ENCODE measurements around the gene AUTS2. TPM values are rescaled to one million over a fixed set of nuclear protein-coding genes. Genes with fewer than 3 reads are reported as not detected.

AUTS2 gene
- total and polyA plus RNA-seq, 2 experiments from 2014 or later, result 32.0 to 91.0 TPM

- no peak for TF ChIP-seq CTCF (conservative IDR thresholded peaks at IDR 0.05; ENCODE audit: low read depth in 2 of 2)
- TF ChIP-seq NANOG (IDR thresholded peaks at IDR 0.05; ENCODE audit: borderline replicate concordance), result no peak
- no peak for TF ChIP-seq REST (IDR thresholded peaks at IDR 0.05; ENCODE audit: unreplicated experiment)
- no peak for TF ChIP-seq ETS1 (IDR thresholded peaks at IDR 0.05)
- no peak for TF ChIP-seq JUNB (IDR thresholded peaks at IDR 0.05; ENCODE audit: unreplicated experiment)
Measured at GRCh38 chr7:69910150-69910549, 311.9 kb downstream of the AUTS2 start (continued).

- Mint-ChIP-seq H3K36me3 (ENCODE audit: low read depth) (peaks cover 24% of the 10 kb centered on the region), H3K4me3 (no peak overlapping the region), H3K4me1 (peaks cover 6% of the 10 kb centered on the region), H3K27me3 (ENCODE audit: insufficient read depth, low read depth, poor library complexity) (peaks cover 4% of the 10 kb centered on the region), H3K27ac (no peak overlapping the region), H3K9me3 (peaks cover 27% of the 10 kb centered on the region)
- Histone ChIP-seq H3K36me3 (ENCODE audit: insufficient read depth) (no peaks in the 10 kb centered on the region), H3K4me1 (ENCODE audit: insufficient read depth) (no peaks in the 10 kb centered on the region), H3K4me3 (no peak overlapping the region), H4K20me1 (replicated peaks; ENCODE audit: insufficient read depth) (no peaks in the 10 kb centered on the region), H3K27me3 (ENCODE audit: insufficient read depth) (no peaks in the 10 kb centered on the region), H3K27ac (ENCODE audit: low read depth) (no peak overlapping the region), H2AFZ (no peak overlapping the region), H3K9me2 (ENCODE audit: insufficient read depth) (no peaks in the 10 kb centered on the region), H3K79me2 (replicated peaks; ENCODE audit: insufficient read depth) (no peaks in the 10 kb centered on the region), H3F3A (replicated peaks; ENCODE audit: low read depth) (no peaks in the 10 kb centered on the region), H3K4me2 (no peak overlapping the region)
- no peak for TF ChIP-seq STAT1 (IDR thresholded peaks at IDR 0.05; ENCODE audit: unreplicated experiment)
- no peak for TF ChIP-seq CTCF (conservative IDR thresholded peaks at IDR 0.05; ENCODE audit: low read depth in 2 of 2)
- no peak for TF ChIP-seq POLR2AphosphoS5 (IDR thresholded peaks at IDR 0.05; ENCODE audit: low read depth)
- no peak for TF ChIP-seq EZH2phosphoT487 (IDR thresholded peaks at IDR 0.05; ENCODE audit: unreplicated experiment)
- TF ChIP-seq ZNF114 (CRISPR knock-in tag; IDR thresholded peaks at IDR 0.05), result no peak
- TF ChIP-seq EZH2 (IDR thresholded peaks at IDR 0.05; ENCODE audit: low read depth, unreplicated experiment), result no peak
- no peak for TF ChIP-seq ZNF331 (CRISPR knock-in tag; IDR thresholded peaks at IDR 0.05; ENCODE audit: low read depth)
- no peak for TF ChIP-seq ETS1 (IDR thresholded peaks at IDR 0.05)
- no peak for TF ChIP-seq CREB1 (CRISPR knock-in tag; IDR thresholded peaks at IDR 0.05; ENCODE audit: low read depth)
- TF ChIP-seq REST (IDR thresholded peaks at IDR 0.05; ENCODE audit: unreplicated experiment), result no peak
- TF ChIP-seq NANOG (IDR thresholded peaks at IDR 0.05; ENCODE audit: borderline replicate concordance), result no peak
- no peak for TF ChIP-seq JUNB (IDR thresholded peaks at IDR 0.05; ENCODE audit: unreplicated experiment)
- no peak for DNase-seq (ENCODE audit: low spot score)
- ATAC-seq, result no peak
Measured at GRCh38 chr7:69911337-69911736, 313.1 kb downstream of the AUTS2 start.

Measured in GM23338 (cell line).